ENCODE data around the gene SMARCD1.

GRCh38 chr12:50040657-50041056, 44.5 kb upstream of the SMARCD1 start:
- TF ChIP-seq CTCF (IDR thresholded peaks at IDR 0.05) (no peak), POLR2A (IDR thresholded peaks at IDR 0.05) (no peak)
